ENCODE data around the gene ZNF584.

DNA sequence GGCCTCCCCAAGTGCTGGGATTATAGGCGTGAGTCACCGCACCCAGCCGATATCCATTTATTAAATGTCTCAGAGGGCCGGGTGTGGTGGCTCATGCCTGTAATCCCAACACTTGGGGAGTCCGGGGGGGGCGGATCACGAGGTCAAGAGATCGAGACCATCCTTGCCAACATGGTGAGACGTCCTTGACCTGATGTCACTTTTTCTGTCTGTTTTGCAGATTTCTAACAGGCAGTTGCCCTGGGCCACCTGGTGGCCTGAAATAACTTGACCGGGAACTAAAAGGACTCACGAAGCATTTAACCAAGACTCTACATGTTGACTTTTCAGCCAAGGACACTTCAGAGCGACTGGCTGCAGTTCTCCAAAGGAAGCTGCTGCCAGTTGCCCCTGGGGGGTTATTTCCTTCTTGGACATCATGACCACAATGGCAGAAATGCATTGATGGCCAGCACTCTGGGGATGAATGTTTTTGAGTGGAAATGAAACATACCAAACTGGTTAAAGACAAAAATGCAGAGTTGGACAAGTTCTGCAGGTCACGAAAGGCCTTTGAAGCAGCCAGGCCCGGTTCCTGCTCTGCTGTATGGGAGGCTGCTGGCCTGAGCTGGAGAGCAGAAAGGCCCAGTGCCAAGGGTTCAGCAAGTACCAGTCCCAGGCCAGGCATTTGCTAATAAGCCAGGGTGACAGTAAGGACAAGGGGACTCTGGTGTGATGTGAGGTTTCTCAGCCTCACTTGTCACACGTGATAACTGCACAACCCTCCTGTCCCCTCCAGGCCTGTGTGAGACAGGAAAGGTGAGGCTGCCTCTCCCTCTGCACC is 35.9 kb upstream of the ZNF584 start:
- no peak for TF ChIP-seq POLR2AphosphoS5 (IDR thresholded peaks at IDR 0.05)
- TF ChIP-seq, protein P1, sequence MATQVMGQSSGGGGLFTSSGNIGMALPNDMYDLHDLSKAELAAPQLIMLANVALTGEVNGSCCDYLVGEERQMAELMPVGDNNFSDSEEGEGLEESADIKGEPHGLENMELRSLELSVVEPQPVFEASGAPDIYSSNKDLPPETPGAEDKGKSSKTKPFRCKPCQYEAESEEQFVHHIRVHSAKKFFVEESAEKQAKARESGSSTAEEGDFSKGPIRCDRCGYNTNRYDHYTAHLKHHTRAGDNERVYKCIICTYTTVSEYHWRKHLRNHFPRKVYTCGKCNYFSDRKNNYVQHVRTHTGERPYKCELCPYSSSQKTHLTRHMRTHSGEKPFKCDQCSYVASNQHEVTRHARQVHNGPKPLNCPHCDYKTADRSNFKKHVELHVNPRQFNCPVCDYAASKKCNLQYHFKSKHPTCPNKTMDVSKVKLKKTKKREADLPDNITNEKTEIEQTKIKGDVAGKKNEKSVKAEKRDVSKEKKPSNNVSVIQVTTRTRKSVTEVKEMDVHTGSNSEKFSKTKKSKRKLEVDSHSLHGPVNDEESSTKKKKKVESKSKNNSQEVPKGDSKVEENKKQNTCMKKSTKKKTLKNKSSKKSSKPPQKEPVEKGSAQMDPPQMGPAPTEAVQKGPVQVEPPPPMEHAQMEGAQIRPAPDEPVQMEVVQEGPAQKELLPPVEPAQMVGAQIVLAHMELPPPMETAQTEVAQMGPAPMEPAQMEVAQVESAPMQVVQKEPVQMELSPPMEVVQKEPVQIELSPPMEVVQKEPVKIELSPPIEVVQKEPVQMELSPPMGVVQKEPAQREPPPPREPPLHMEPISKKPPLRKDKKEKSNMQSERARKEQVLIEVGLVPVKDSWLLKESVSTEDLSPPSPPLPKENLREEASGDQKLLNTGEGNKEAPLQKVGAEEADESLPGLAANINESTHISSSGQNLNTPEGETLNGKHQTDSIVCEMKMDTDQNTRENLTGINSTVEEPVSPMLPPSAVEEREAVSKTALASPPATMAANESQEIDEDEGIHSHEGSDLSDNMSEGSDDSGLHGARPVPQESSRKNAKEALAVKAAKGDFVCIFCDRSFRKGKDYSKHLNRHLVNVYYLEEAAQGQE (IDR thresholded peaks at IDR 0.05; ENCODE audit: borderline replicate concordance) = no peak
- TF ChIP-seq, protein P2, sequence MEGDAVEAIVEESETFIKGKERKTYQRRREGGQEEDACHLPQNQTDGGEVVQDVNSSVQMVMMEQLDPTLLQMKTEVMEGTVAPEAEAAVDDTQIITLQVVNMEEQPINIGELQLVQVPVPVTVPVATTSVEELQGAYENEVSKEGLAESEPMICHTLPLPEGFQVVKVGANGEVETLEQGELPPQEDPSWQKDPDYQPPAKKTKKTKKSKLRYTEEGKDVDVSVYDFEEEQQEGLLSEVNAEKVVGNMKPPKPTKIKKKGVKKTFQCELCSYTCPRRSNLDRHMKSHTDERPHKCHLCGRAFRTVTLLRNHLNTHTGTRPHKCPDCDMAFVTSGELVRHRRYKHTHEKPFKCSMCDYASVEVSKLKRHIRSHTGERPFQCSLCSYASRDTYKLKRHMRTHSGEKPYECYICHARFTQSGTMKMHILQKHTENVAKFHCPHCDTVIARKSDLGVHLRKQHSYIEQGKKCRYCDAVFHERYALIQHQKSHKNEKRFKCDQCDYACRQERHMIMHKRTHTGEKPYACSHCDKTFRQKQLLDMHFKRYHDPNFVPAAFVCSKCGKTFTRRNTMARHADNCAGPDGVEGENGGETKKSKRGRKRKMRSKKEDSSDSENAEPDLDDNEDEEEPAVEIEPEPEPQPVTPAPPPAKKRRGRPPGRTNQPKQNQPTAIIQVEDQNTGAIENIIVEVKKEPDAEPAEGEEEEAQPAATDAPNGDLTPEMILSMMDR (IDR thresholded peaks at IDR 0.05; ENCODE audit: poor library complexity, severe bottlenecking) = no peak
- TF ChIP-seq EZH2 (IDR thresholded peaks at IDR 0.05; ENCODE audit: borderline replicate concordance, insufficient read depth, low read length, poor library complexity, severe bottlenecking) = no peak
- no peak for TF ChIP-seq SMC3 (conservative IDR thresholded peaks at IDR 0.05; ENCODE audit: poor library complexity)
- TF ChIP-seq EP300 (conservative IDR thresholded peaks at IDR 0.05; ENCODE audit: poor library complexity, severe bottlenecking) = no peak

All from neural cell (in vitro differentiated cells).